Stimulated activated CD4-positive, alpha-beta T cell treated with anti-CD3 and anti-CD28 coated beads, TNF-alpha, amount 100 ng/mL, for 1 hour (primary cell): ENCODE results near the gene RTP4.
"Not testable (repeated sequence)": the region's sequence is repeated elsewhere in the genome, so short reads cannot be mapped to it uniquely, and the experiment has no call there.

Experiments used
- DNase-seq, 3 donors: peaks; one replicate each; pipeline ENCODE4 v3.0.0-alpha.2; 2020; ENCODE audit warnings: low read depth in 3 of 3, low spot score in 1 of 3

Gene RTP4

DNA sequence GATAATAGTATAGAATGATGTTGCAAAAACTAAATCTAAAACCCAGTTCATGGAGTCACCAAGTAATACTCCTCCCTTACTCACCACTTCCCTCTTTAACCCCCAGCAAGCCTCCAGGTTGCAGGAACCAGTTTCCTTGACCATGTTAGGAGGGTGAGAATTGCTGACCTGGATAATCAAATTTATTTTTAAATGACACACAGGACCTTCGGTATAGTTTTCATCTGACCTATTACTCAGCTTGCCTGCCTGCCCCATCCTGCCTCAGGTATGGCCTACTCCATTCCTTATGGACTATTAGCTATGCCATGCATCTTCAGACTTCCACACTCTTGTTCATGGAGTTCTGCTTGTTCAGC lies 883 bp downstream of the RTP4 start:
- no peak for DNase-seq

DNA sequence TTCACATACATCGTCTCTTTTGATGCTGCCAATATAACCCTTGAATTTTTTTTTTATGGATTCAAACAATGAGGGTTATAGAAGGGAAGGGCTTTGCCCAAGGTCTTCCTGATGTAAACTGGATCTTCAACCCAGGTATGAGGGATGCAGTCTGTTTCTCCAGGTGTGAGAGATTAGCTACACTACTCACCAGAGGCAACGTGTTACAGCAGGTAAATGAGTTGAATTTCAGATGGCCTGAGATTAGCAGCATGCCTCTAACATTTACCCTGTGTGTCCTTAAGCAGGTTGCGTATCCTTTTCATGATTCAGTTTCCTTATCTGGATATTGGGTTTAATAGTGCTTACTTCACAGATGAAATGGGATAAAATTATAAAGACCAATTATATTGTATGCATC lies 1.9 kb downstream of the RTP4 start:
- DNase-seq, result no peak

- DNase-seq, result no peak
Observed at GRCh38 chr3:187375581-187375980, 7.4 kb downstream of the RTP4 start.

GRCh38 chr3:187377842-187378241 lies 9.7 kb downstream of the RTP4 start:
- DNase-seq, result no peak

DNA sequence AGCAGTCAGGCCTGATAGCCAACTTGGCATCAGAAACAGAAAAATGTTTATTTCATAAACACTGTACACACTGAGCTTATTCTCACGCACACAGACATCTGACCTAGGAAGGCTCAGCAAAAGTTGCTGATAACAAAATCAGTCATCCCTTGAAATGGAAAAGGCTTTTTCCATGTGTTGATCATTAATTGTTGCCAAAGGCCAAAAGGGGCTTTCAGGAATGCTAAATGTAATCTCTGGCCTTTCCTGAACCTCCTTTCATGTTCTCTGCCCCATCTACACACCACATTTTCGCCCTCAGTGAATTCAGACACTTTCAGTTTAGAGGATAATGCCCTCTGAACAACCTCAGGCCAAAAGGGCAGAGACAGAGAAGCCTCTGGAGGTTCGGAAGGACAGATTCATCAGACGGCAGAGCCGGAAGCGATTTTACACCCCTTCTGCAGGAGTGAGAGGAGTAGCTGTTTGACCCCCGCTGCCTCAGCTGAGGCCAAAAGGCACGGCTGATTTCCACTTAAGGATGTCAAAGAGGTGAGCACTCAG lies 14.5 kb downstream of the RTP4 start:
- DNase-seq, result no peak

DNA sequence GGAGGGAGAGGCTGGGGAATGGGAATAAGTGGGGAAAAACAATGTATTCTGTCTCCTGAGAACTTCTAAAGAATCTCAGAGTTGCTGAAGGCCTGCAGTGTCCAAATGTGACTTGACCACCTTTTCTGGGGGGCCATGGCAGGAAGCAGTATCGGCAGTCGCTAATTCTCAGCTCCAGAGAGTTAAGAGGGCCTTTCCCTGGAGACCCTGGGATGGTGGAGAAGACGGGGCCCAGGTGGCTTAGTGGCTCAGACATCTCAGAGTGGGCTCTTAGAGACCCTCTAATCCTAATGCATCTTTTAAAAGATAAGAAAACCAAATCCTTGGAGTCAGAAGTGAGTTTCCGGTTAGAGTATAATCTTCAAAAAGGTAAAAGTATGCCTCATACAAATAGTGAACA lies 15.1 kb downstream of the RTP4 start:
- DNase-seq, result no peak

DNA sequence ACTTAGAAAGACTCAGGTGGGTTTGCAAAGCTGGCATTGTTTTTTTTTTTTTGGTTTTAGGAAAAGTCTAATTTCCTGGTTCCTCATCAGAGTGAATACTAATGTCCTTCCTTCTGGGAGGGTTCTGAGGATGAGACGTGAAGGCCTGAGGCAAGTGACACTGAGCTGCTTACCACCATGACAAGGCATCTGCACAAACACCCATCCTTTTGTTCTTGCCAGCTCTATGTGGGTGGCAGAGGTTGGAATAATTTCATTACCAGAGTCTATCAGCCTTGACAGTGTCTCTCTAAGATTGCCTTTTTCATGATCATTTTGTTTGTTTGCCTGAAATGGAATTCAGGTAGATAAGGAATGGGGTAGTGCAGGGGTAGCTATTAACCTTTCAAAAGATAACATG lies 17.1 kb downstream of the RTP4 start:
- DNase-seq, result no peak

- DNase-seq, result no peak
Observed at GRCh38 chr3:187396661-187397060, 28.5 kb downstream of the RTP4 start.

DNA sequence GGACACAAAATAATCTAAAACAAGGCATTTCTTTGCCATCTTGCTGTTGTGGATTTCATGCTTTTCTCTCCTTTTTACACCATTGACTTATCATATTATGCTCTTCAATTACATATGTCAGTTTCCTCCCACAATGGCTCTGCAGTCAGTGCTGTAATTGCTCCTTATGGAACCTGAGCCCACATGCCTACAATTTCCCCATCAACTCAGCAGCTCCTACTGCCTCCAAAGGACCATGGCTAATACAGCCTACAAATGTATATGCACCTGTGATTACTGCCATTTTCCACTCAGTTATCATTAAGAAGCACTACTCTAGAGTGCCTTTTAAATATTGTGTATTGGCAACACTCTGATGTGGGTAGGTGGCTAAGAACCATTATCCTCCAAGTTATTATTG lies 30.8 kb downstream of the RTP4 start:
- no peak for DNase-seq

DNA sequence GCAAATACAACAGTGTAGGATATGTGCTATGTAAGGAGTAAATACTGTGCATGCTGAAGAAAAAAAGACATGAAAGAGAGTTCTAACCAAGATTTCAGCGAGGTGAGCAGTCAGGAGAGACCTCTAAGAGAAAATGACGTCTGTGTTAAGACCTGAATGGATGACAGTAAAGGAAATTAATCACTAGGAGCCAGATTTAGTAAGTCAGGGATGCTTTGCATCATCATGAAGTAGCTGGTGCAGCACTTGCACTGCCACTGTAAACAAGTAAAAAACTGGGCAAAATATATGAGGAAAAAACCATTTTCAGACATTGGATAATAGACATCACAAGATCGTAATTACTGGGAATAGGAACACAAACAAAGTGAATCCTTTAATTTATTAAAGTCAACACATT lies 32.6 kb downstream of the RTP4 start:
- DNase-seq, result no peak

GRCh38 chr3:187401856-187402255 lies 33.7 kb downstream of the RTP4 start:
- DNase-seq, result no peak

DNA sequence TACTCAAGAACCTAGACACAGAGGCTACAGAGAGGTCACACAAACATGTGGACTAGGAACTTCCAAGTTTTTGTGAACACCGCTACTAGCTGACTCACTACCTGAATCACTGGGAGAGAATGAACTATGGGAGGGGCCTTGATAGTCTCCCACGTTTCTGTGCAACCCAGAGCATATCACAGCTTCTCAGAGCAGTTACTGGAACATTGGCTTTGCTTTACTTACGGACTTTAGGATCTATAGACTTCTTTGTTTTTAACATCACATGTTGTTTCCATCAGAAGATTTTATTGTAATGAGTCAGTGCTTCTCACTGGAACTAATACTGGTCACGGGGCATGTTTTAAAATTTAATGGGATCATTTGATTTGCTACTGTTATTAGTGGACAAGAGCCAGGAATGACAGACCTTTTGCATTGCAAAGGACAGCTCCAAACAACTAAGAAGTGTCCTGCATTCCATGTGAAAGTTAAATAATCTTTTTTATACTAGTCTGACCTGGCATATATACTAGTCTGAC lies 35.6 kb downstream of the RTP4 start:
- no peak for DNase-seq

GRCh38 chr3:187406927-187407326 lies 38.7 kb downstream of the RTP4 start:
- no peak for DNase-seq

DNA sequence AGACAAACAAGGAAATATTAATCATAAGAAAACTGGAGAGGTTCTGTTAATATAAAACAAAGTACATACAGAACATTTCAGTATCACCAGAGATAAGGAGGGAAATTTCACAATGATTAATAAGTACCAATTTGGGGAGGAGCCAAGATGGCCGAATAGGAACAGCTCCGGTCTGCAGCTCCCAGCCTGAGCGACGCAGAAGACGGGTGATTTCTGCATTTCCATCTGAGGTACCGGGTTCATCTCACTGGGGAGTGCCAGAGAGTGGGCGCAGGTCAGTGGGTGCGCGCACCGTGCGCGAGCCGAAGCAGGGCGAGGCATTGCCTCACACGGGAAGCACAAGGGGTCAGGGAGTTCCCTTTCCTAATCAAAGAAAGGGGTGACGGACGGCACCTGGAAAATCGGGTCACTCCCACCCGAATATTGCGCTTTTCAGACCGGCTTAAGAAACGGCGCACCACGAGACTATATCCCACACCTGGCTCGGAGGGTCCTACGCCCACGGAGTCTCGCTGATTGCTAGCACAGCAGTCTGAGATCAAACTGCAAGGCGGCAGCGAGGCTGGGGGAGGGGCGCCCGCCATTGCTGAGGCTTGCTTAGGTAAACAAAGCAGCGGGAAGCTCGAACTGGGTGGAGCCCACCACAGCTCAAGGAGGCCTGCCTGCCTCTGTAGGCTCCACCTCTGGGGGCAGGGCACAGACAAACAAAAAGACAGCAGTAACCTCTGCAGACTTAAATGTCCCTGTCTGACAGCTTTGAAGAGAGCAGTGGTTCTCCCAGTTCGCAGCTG lies 44.0 kb downstream of the RTP4 start:
- not testable (repeated sequence) for DNase-seq
